GM18502 (cell line): ENCODE results near the gene NFAT5.

Source experiments
- ATAC-seq: cut with Tn5 transposase; IDR thresholded peaks from one replicate; pipeline ENCODE4 v1.9.1; 2021; ENCODE audit warnings: mild to moderate bottlenecking; ENCODE audit not compliant: unreplicated experiment, poor library complexity

NFAT5 gene

DNA sequence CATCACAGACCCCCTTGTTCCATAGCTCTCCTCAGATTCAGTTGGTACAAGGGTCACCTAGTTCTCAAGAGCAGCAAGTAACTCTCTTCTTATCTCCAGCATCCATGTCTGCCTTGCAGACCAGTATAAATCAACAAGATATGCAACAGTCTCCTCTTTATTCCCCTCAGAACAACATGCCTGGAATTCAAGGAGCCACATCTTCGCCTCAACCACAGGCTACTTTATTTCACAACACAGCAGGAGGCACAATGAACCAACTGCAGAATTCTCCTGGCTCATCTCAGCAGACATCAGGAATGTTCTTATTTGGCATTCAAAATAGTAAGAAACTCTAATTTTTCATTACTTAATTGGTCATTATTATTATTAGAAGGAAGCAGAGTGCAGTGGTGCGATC lies 128.2 kb downstream of the NFAT5 start:
- no peak for ATAC-seq

DNA sequence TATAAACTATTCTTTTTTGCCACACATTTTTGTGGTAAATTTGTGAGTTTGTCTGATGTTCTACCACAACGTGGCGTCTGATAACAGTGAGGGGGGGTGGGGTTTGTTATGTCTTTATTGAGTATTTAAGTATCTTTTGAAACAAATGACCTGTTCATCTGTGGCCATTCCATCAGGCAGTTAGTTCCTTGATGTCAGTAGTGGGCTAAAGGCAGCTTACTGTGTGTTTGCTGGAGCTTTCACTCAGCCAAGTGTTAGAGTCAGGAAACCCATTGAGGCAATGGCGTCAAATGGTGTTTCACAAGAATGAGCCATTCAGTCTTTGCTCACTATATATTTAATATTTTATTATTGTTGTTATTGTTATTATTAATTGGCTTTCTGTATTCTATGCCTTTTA lies 132.6 kb downstream of the NFAT5 start:
- no peak for ATAC-seq

DNA sequence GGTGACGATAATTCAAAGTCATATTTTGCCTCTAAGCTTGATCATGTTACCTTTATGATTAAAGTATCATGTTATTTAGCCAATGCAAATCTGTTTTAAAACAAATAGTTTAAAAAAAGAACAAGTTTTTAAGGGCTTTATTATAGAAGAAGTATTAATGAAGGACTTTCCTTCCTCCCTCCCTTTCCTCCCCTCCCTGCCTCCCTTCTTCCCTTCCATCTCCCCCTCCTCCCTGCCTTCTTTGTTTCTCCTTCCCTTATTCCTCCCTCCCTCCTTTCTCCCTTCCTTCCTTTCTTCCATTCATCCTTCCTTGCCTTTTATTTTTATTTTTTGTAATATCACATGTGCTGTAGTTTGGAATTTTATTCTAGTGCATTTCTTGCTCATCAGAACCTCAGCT lies 134.1 kb downstream of the NFAT5 start:
- no peak for ATAC-seq

DNA sequence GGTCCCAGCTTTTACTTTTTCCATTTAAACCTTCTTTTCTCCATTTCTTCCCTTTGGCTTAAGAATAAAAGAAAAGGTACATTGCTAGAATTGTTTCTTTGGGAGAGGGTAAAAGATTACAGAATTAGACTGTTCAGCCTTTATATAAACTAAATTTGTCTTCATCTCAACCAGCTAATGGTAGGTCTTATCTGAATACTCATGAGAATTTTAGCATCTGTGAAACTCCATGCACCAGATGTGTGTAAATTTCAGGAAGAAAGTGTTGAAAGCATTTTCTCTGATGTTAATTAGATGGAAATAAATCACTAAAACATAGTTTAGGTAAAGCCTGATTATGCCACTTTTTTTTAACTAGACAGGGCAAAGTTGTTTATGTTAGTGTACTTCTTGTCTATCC lies 135.7 kb downstream of the NFAT5 start:
- ATAC-seq, result no peak

DNA sequence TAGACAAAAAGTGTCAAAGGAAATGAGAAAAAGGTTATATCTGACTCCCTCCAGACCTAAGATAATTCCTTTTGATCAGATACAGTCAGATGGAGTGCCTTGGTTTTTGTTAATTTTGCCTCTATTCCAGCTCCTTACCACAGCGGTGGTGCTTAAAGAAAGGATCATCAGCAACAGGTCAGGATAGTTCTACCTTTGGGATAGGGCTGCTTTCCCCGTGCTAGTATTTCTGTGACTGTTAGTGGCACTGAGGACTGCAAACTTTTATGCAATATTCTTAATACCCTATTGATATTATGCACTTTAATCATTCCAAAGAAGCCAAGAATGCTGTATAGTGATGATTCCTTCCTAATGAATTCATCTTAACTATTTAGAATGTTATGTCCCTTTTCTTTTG lies 136.1 kb downstream of the NFAT5 start:
- ATAC-seq, result no peak

DNA sequence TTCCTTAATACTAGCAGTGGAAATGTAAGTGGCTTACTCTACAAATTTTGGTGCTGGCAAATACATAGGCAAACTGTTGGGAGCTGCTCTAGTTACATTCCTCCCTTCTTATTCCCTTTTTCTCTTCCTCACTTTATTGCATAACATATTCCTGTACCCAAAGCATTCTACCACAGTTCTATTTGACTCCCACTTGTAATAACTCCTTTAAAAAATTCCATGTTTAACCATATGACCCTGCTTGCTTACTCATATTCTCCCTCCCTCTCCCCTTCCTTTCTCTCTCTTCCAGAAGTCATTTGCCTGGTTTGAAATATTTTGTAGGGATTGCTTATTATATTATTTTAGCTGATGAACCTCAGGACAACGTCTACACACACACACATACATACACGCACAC lies 137.9 kb downstream of the NFAT5 start:
- no peak for ATAC-seq

DNA sequence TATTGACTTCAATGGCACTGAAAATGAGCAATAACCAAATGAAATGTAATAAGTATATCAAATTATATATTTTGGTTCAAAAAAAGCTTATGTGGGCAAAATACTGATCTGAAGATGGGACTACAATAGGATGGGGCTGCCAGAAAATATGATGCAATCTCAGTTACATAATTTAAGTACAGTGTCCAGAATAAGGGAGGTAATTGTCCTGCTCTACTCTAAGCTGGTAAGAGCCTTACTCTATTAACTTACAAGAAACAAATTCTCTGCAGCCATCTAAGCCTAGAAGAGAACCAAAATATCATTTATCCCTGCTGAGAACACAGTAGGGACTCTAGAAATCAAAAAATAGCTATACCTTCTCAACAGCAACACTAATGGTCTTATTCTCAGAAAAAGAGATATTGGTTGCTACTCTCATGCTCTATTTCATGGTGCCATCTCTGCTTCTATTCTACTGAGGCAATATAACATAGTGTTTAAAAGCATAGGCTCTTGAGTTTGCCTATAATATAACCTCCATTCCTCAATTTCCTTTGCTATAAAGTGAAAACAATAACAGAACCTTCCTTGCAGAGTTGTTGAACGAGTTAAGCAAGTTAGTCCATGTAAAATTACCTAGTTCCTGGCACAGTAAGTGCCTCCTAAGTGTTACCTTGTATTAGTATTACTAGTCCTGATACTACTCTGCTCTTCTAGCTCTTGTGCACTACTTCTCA lies 140.6 kb downstream of the NFAT5 start:
- ATAC-seq, result no peak

DNA sequence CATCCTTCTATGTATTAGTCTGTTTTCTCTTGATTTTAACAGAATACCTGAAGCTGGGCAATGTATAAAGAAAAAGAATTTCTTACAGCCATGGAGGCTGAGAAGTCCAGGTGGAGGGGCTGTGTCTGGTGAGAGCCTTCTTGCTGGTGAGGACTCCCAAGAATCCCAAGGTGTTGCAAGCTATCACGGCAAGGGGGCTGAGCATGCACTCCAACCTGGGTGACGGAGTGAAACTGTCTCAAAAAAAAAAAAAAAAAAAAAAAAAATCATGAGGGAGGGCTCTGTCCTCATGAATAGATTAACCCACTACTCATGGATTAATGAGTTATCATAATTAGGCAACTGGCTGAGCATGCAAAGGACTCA lies 141.2 kb downstream of the NFAT5 start:
- ATAC-seq, result no peak

DNA sequence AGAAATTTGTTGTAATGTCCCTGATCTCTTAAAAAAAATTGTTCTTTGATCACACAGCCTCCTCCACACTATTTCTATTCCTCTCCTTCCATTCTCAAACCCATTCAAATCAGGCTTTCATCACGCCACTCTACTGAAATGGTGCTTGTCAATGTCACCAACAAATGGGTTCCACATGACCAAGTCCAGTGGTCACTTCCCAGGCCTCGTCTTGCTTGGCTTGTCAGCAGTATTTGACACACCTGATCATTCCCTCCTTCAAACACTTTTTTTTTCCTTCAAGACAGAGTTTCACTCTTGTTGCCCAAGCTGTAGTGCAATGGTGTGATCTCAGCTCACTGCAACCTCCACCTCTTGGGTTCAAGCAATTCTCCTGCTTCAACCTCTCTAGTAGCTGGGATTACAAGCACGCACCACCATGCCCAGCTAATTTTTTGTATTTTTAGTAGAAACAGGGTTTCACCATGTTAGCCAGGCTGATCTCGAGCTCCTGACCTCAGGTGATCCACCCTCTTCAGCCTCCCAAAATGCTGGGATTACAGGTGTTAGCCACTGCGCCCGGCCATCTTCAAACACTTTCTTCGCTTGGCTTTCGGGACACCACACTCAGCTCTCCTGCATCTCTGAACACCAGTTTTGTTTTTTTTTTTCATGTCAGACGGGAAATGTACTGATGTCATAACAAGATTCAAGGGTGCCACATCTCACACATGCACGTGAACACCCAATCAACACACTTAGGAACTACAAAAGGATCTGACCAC lies 142.3 kb downstream of the NFAT5 start:
- no peak for ATAC-seq

DNA sequence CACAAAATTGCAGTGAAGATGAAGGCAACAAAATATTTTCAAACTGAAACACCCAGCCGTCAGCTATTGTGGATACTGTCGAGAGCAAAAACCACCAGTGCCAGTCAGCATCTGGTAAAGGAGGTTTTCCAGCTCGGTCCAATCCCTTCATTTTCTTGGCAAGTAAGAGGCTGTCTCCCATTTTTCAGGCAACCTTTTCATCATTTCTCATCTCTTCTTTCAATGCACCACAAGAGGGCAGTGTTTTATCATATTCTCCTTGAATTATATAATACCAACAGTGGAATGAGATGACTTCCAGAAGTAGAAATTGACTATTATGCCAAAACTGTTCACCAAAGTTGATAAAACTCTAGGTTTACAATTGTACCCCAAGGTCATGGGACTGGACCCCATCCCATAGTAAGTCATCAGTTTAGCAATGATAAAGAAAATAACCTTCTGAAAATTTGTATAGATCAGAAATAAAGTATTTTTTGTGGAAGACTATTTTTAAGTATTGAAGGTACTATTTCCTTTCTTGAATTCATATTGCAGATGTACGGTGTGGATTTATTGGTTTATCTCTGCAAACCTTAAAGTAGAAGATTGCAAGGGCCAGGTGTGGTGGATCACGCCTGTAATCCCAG lies 143.8 kb downstream of the NFAT5 start:
- ATAC-seq, result no peak

DNA sequence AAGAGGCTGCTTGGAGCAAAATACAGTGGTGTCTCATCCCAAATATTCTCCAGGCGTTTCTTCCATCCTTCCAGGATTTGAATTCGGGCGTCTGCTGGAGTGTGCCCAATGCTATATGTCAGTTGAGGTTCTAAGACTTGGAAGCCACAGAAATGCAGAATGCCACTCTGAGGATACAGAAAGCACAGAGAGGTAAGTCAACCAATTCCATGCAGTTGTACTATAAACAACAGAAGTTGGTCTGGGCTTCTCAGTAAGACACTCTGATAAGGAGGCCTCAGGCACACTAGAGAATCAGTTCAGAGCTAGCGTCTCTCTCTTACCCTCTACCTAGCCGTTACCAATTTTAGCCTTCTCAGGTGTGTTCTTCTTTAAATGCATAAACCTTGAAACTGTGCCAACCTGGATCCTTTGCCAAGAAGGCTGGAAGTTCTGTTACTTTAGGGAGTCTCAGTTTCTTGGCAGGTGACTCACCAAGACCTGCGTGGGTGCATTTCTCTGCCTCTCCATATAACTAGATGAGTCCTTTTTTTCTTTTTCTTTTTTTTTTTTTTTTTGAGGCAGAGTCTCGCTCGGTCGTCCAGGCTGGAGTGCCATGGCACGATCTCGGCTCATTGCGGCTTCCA lies 145.5 kb downstream of the NFAT5 start:
- ATAC-seq, result no peak

DNA sequence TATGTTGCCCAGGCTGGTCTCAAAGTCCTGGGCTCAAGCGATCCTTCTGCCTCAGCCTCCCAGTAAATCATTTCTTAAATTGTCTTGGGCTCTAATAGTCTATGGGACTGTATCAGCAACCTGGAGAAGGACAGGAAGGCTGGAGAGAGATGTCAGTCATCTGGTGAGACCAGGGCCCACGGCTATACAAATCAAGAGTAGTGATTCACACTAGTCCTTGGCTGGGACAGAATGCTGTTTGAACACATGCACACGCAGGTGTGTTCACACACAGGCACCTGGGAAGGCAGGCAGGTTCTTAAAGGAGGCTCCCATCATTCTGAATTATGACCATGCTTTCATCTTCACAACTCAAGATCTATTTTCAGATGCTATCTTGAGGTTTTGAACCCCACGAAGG lies 146.5 kb downstream of the NFAT5 start:
- no peak for ATAC-seq

DNA sequence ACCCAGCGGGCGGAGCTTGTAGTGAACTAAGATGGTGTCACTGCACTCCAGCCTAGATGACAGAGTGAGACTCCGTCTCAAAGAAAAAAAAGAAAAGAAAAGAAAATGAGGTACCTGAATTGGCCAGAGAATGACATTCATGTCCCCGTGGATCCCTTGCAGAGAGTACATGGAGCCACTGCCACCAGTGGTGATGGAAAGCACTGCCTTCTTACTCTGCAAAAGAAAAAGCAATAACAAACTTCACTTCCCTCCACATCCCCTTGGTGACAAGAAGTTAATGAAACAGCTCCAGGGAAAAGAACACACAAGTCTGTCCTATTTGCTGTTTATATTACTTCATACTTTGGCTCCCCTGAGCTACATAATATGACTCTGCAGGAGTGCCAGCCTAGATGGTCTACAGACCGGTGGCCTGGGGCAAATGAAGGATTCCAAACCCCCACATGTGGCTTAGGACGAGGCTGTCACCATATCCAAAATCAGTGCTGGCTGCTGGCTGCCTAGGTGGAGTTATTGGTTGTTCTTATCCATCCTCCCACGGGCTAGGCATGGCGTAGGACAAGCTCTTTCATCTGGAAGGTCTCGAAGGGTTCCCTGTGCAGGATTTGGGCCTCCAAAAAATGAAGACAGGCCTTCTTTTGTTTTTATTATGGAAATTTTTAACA lies 147.3 kb downstream of the NFAT5 start:
- no peak for ATAC-seq

DNA sequence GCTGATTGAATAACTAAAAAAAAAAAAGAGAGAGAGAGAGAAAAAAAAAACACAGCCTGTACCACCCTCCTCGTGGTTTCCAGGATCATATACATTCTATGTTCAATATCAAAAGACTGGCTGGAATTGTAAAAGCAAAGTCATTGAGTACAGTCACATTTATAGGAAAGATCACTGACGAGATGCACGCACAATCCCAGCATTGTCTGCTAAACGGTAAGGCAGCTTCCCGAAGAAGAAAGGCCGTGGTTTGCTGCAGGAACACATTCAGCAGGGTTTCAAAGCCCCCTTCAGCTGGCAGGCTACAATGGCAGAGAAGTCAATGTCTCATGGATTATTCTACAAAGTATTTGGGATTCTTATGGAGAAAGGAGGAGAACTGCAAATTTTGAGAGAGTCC lies 151.3 kb downstream of the NFAT5 start:
- ATAC-seq, result no peak

DNA sequence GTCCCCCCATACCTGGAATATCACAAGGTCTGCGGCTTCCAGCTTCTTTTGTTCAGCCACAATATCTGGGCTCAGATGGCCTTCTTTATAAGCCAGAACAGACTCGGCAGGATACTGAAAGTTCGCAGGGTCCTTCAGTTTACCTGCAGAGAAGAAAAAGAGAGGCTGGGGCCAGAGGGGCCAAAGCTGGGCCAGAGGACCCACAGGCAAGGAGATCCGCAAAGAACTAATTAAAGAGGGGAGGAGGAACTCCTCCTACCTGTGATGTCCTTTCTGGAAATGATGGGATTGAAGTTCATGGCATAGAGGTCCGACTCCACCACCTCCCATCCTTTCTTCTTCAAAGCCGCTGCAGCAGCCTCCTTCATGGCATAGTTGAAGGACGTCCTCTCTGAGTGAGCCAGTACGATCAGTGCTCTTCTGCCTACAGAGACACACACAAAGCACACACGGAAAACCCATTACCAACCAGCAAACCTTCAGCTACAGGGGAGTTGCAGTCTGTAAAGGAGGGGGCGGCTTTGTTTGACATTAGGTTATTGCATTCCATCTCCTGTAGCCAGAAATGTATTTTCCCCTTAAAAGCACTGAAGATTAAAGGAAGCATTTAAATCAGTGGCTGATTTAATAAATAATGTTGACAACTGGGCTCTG lies 152.5 kb downstream of the NFAT5 start:
- no peak for ATAC-seq

DNA sequence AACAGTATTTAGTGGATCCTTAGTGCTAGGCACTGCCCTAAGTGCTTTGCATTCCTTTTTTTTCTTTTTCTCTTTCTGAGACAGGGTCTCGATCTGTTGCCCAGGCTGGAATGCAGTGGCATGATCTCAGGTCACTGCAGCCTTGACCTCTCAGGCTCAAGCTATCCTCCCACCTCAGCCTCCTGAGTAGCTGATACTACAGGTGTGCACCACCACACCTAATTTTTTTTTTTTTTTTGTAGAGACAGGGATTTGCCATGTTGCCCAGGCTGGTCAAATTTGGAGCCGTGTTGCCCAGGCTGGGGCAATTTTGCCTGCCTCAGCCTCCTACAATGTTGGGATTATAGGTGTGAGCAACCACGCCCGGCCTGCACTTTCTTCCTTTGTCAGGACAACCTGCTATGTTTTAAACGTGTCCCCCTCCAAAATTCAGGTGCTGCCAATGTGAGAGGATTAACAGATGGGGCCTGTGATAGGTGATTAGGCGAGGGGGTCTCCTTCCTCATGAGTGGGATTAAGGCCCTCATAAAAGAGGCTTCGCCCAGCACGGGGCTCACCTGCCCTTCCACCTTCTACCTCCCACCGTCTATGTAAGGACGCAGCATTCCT lies 155.2 kb downstream of the NFAT5 start:
- ATAC-seq, result no peak

DNA sequence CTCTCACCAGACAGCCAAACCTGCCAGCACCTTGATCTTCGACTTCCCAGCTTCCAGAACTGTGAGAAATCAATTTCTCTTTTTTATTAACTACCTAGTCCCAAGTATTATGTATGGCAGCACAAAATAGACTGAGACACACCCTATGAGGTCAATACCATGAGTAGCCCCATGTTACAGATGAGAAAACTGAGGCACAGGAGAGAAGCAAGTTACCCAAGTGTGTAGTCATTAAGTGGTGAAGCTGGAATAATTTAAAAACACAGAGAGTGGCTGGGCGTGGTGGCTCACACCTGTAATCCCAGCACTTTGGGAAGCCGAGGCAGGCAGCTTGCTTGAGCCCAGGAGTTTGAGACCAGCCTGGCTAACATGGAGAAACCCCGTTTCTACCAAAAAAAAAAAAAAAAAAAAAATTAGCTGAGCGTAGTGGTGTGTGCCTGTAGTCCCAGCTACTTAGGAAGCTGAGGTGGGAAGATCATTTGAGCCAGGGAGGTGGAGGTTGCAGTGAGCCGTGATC lies 155.7 kb downstream of the NFAT5 start:
- ATAC-seq, result no peak

DNA sequence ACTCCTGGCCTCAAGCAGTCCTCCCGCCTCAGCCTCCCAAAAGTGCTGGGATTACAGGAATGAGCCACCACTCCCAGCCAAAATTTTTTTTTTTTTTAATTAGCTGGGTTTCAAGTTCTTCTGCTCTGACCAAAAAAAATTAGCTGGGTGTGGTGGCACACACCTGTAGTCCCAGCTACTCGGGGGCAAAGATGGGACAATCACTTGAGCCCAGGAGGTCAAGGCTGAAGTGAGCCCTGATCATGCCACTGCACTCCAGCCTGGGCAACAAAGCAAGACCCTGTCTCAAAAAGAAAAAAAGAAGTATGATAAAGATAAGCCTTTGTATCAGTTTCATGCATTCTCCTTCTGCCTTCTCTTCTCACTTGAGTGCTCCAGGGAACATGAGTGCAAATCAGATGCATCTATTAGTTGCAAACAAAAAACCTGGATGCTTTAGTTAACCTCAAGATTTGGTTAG lies 158.7 kb downstream of the NFAT5 start:
- ATAC-seq, result no peak

DNA sequence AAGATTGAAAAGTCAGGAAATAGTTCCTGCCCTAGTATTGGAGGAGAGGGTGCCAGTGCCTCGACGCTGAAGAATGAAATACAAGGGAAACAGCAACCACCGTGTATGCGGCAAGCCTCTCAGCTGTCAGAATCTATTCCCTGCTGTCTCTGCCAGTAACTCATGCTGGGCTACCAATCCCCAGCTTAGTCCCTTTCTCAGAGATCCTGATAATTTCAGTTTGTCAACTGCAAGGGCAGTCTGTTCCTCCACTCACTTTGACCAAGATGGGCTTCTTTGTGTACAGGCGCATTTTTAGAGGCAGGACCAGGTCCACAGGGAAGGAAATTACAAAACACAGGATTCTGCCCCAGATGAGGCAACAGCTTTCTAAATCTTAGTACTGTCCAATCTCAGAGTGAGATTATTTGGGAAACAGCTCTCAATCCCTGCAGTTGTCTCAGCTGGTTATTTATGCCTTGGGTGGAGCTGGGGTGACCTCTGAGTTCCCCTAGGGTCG lies 159.3 kb downstream of the NFAT5 start:
- ATAC-seq, result no peak
